Liver (tissue), 3 donors: ENCODE measurements around the gene ZNFX1.

Experiments
- CTCF ChIP-seq: fragments of 150-350 bp; IDR thresholded peaks from 2 replicates; pipeline ENCODE4 v1.5.1; 2017; ENCODE audit warnings: improper control_type of control experiment, low read depth, low read length; ENCODE audit not compliant: missing input control
- EGR1 ChIP-seq, 2 donors: IDR thresholded peaks; 2 replicates each; pipeline ENCODE4 v1.6.1; 2016 to 2018; ENCODE audit warnings: antibody characterized with exemption in 2 of 2, low read depth in 2 of 2
- FOXA1 ChIP-seq: IDR thresholded peaks from 2 replicates; pipeline ENCODE4 v1.6.1; 2016; ENCODE audit warnings: antibody characterized with exemption
- GABPA ChIP-seq, 2 donors: IDR thresholded peaks in 1 of 2; conservative IDR thresholded peaks in 1 of 2; 2 replicates each; pipeline ENCODE4 v1.6.1; 2016; ENCODE audit warnings: antibody characterized with exemption in 2 of 2, mild to moderate bottlenecking in 1 of 2, moderate library complexity in 1 of 2
- HNF4A ChIP-seq, 2 donors: conservative IDR thresholded peaks; 2 replicates each; pipeline ENCODE4 v1.6.1; 2016; ENCODE audit warnings: antibody characterized with exemption in 2 of 2, mild to moderate bottlenecking in 2 of 2
- HNF4G ChIP-seq: IDR thresholded peaks from 2 replicates; pipeline ENCODE4 v1.6.1; 2016; ENCODE audit warnings: antibody characterized with exemption
- MAX ChIP-seq: IDR thresholded peaks from 2 replicates; pipeline ENCODE4 v1.6.1; 2016; ENCODE audit warnings: antibody characterized with exemption
- RAD21 ChIP-seq, 2 donors: IDR thresholded peaks; 2 replicates each; pipeline ENCODE4 v1.6.1; 2016; ENCODE audit warnings: antibody characterized with exemption in 2 of 2, mild to moderate bottlenecking in 2 of 2
- REST ChIP-seq: IDR thresholded peaks from 2 replicates; pipeline ENCODE4 v1.6.1; 2016; ENCODE audit warnings: antibody characterized with exemption, mild to moderate bottlenecking
- RXRA ChIP-seq, 2 donors: IDR thresholded peaks; 2 replicates each; pipeline ENCODE4 v1.6.1; 2017 to 2018; ENCODE audit warnings: antibody characterized with exemption in 2 of 2, mild to moderate bottlenecking in 1 of 2
- SP1 ChIP-seq: IDR thresholded peaks from 2 replicates; pipeline ENCODE4 v1.6.1; 2018; ENCODE audit warnings: antibody characterized with exemption, mild to moderate bottlenecking
- TAF1 ChIP-seq: conservative IDR thresholded peaks from 2 replicates; pipeline ENCODE4 v1.6.1; 2016; ENCODE audit warnings: antibody characterized with exemption, mild to moderate bottlenecking
- YY1 ChIP-seq: IDR thresholded peaks from 2 replicates; pipeline ENCODE4 v1.6.1; 2016; ENCODE audit warnings: antibody characterized with exemption, mild to moderate bottlenecking
- ZBTB33 ChIP-seq: IDR thresholded peaks from 2 replicates; pipeline ENCODE4 v1.6.1; 2016; ENCODE audit warnings: antibody characterized with exemption
- donor health status: healthy.
- donor health status: healthy.

GRCh38 chr20:49290608-49291191, 12.8 kb upstream of the ZNFX1 start:
- no peak for TF ChIP-seq CTCF
- TF ChIP-seq HNF4A (conservative IDR thresholded peaks at IDR 0.05) = no peak
- TF ChIP-seq REST = no peak
- no peak for TF ChIP-seq MAX
- TF ChIP-seq YY1 = no peak
- TF ChIP-seq HNF4G = no peak
- TF ChIP-seq ZBTB33 = no peak
- TF ChIP-seq TAF1 = no peak
- no peak for TF ChIP-seq RXRA (IDR thresholded peaks at IDR 0.05)
- TF ChIP-seq EGR1 (IDR thresholded peaks at IDR 0.05; ENCODE audit: low read depth in 2 of 2) = no peak
- no peak for TF ChIP-seq SP1
- TF ChIP-seq FOXA1 = no peak
- no peak for TF ChIP-seq GABPA (IDR thresholded peaks at IDR 0.05 in 1 of 2, conservative IDR thresholded peaks at IDR 0.05 in 1 of 2)
- TF ChIP-seq RAD21 (IDR thresholded peaks at IDR 0.05) = no peak
